Epithelial cell of esophagus (primary cell): ENCODE measurements around the gene BCHE.

ENCODE experiments used
- DNase-seq: peaks from one replicate; pipeline ENCODE4 v3.0.0; 2010; ENCODE audit warnings: low read depth
- H3K4me3 ChIP-seq: 2 replicates; pipeline ENCODE4 v1.5.1; 2011; ENCODE audit warnings: mild to moderate bottlenecking, low read length, control low read depth
- TF ChIP-seq, protein P1 (sequence below): IDR thresholded peaks from 2 replicates; pipeline ENCODE4 v1.5.1; 2011; ENCODE audit warnings: low read depth, mild to moderate bottlenecking, low read length, control low read depth, inconsistent platforms; ENCODE audit not compliant: insufficient read depth; ENCODE audit errors: missing control alignments

Gene BCHE

GRCh38 chr3:165748094-165748493 is 89.1 kb downstream of the BCHE start:
- no peak for DNase-seq
- H3K4me3 ChIP-seq: no peak overlapping the region
- TF ChIP-seq, protein P1, sequence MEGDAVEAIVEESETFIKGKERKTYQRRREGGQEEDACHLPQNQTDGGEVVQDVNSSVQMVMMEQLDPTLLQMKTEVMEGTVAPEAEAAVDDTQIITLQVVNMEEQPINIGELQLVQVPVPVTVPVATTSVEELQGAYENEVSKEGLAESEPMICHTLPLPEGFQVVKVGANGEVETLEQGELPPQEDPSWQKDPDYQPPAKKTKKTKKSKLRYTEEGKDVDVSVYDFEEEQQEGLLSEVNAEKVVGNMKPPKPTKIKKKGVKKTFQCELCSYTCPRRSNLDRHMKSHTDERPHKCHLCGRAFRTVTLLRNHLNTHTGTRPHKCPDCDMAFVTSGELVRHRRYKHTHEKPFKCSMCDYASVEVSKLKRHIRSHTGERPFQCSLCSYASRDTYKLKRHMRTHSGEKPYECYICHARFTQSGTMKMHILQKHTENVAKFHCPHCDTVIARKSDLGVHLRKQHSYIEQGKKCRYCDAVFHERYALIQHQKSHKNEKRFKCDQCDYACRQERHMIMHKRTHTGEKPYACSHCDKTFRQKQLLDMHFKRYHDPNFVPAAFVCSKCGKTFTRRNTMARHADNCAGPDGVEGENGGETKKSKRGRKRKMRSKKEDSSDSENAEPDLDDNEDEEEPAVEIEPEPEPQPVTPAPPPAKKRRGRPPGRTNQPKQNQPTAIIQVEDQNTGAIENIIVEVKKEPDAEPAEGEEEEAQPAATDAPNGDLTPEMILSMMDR: no peak

DNA sequence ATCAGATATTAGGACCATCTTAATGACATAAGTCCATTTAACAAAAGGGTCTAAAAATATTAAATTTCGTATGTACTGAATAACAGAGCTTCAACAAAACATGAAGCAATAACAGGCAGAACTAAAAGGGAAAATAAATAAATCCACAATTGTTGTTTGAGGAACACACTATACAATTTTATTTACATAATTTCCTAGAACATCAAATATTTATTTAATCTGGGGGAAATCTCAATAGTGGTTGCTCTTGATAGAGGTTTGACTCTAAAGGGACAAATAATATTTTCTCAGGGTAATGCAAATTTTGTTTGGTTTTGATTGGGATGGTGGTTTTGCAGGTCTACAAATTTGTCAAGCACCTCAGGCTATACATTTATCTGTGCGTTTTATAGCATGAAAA is 90.3 kb downstream of the BCHE start:
- DNase-seq: no peak
- H3K4me3 ChIP-seq: no peak overlapping the region
- TF ChIP-seq, protein P1: no peak

- H3K4me3 ChIP-seq: no peak overlapping the region
- DNase-seq: no peak
- TF ChIP-seq, protein P1: no peak
Observed at GRCh38 chr3:165744025-165744424, 93.2 kb downstream of the BCHE start.

DNA sequence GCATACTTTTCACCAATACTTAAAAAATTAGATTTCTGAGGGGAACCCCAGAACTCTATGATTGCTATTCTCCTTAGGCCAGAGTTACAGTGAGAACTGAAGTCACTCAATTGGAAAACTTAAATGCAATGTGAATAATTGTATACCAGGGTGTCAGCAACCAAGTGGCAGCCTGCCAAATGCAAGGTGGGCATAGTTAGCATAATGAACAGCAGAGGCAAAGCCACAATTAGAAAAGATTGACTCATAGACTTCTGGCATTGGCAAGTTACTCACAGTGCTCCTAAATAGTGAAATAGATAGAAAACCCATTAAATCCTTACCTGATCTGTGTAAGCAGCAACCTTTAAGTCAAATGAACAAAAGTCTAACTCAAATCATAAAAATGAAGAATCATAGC is 94.9 kb downstream of the BCHE start:
- DNase-seq: peak; percentile 18
- no peak overlapping the region for H3K4me3 ChIP-seq
- TF ChIP-seq, protein P1: no peak

DNA sequence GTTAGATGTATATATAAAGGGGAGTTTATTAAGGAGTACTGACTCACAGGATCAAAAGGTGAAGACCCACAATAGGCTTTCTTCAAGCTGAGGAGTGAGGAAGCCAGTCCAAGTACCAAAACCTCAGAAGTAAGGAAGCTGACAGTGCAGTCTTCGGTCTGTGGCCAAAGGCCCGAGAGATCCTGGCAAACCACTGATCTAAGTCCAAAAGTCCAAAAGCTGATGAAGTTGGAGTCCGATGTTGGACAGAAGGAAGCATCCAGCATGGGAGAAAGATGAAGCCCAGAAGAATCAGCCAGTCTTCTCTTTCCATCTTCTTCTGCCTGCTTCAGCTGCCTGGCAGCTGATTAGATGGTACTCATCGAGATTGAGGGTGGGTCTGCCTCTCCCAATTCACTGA is 107.5 kb downstream of the BCHE start:
- TF ChIP-seq, protein P1: no peak
- DNase-seq: no peak
- H3K4me3 ChIP-seq: no peak overlapping the region

DNA sequence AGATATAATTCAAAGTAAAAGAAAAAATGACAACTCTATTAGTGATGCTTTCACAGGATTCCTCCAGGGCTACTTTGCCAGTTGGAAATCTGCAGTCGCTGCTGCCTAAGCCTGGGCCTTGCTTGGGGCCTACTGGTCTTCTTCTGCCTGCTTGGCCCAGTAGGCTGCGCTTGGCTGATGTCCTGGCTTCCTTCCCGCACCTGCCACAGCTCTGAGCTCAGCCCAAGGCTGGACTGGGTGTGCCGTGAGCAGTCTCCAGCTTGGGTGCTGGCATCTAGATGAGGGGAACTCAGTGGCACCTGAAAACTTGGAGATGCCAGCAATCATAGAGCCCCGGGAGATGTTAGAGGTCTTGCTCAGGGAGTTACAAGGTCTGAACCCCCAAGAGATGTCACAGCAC is 108.3 kb downstream of the BCHE start:
- no peak overlapping the region for H3K4me3 ChIP-seq
- TF ChIP-seq, protein P1: no peak
- no peak for DNase-seq

- TF ChIP-seq, protein P1: no peak
- DNase-seq: no peak
- H3K4me3 ChIP-seq: no peak overlapping the region
Observed at GRCh38 chr3:165725296-165725695, 111.9 kb downstream of the BCHE start.
